SK-N-MC (cell line): ENCODE measurements around the gene PIK3CD.
"Not testable (repeated sequence)": the region's sequence is repeated elsewhere in the genome, so short reads cannot be mapped to it uniquely, and the experiment has no call there.

ENCODE experiments used
- DNase-seq: peaks from one replicate; pipeline ENCODE4 v3.0.0-alpha.2; 2011; ENCODE audit warnings: low read depth, low spot score
- H3K27ac ChIP-seq: fragments of 200-600 bp; sonication (generic); 2 replicates; pipeline ENCODE4 v1.5.1; 2016; ENCODE audit warnings: mixed run types
- H3K36me3 ChIP-seq: fragments of 200-600 bp; sonication (generic); 2 replicates; pipeline ENCODE4 v1.6.1; 2017; ENCODE audit warnings: antibody characterized with exemption, low read length, mixed read lengths; ENCODE audit not compliant: insufficient read depth
- H3K4me3 ChIP-seq: fragments of 200-600 bp; sonication (generic); 2 replicates; pipeline ENCODE4 v1.5.1; 2016
- H3K9ac ChIP-seq: fragments of 200-600 bp; sonication (generic); 2 replicates; pipeline ENCODE4 v1.8.0; 2017; ENCODE audit warnings: mixed run types, mixed read lengths; ENCODE audit not compliant: insufficient read length
- H3K9me3 ChIP-seq: fragments of 200-600 bp; sonication (generic); 2 replicates; pipeline ENCODE4 v1.6.1; 2017; ENCODE audit warnings: low read depth, mild to moderate bottlenecking, antibody characterized with exemption, low read length, moderate library complexity, mixed read lengths
- EZH2 ChIP-seq: fragments of 200-600 bp; sonication (generic); IDR thresholded peaks from one replicate; pipeline ENCODE4 v1.6.1; 2017; ENCODE audit warnings: antibody characterized with exemption
- FOXP2 ChIP-seq: optimal IDR thresholded peaks from 2 replicates; pipeline ENCODE3; 2011; ENCODE audit warnings: mild to moderate bottlenecking, moderate library complexity; ENCODE audit not compliant: insufficient read depth; ENCODE audit errors: extremely low read length, control extremely low read depth
- POLR2AphosphoS5 ChIP-seq: IDR thresholded peaks from 2 replicates; pipeline ENCODE4 v1.6.1; 2012; ENCODE audit warnings: mild to moderate bottlenecking, low read depth, low read length, borderline replicate concordance

Gene PIK3CD

DNA sequence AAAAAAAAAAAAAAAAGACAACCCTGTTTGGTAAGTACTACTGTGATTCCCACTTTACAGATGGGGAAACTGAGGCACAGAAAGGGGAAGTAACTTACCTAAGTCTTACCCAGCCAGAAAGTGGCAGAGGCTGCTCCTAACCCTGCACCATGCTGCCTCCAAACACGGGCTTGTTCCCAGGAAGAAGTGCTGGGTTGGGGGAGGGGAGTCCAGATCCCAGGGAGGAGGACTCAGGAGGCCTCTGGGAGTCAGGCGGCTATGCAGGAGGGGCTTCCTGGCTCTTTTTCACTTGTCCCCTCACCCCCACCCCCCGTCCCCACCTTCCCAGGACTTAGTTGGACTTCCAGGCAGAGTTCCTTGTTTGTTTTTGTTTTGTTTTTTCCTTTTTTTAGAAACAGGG lies 23.9 kb downstream of the PIK3CD start:
- TF ChIP-seq FOXP2: no peak
- TF ChIP-seq EZH2: no peak
- TF ChIP-seq POLR2AphosphoS5: no peak
- H3K4me3 ChIP-seq: no peak overlapping the region

DNA sequence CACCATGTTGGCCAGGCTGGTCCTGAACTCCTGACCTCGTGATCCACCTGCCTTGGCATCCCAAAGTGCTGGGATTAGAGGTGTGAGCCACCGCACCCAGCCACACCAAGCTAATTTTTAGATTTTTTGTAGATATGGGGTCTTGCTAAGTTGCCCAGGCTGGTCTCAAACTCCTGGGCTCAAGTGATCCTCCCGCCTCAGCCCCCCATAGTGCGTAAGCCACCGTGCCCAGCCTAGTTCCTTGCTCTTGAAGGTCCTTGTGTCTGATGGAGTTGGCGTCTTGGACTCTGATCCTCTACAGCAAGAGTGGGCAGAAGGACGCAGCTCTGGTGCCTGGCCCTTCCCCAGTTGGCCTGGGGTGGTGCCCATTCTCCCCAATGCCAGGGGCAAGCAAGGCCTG lies 24.6 kb downstream of the PIK3CD start:
- not testable (repeated sequence) for DNase-seq, H3K36me3 ChIP-seq, H3K27ac ChIP-seq, H3K4me3 ChIP-seq, H3K9ac ChIP-seq, H3K9me3 ChIP-seq

More for the DNA sequence above, 23.9 kb downstream of the PIK3CD start:
- Histone ChIP-seq H3K36me3 (no peaks in the 10 kb centered on the region), H3K9ac (no peak overlapping the region), H3K9me3 (no peaks in the 10 kb centered on the region), H3K27ac (no peak overlapping the region)
- DNase-seq: no peak

DNA sequence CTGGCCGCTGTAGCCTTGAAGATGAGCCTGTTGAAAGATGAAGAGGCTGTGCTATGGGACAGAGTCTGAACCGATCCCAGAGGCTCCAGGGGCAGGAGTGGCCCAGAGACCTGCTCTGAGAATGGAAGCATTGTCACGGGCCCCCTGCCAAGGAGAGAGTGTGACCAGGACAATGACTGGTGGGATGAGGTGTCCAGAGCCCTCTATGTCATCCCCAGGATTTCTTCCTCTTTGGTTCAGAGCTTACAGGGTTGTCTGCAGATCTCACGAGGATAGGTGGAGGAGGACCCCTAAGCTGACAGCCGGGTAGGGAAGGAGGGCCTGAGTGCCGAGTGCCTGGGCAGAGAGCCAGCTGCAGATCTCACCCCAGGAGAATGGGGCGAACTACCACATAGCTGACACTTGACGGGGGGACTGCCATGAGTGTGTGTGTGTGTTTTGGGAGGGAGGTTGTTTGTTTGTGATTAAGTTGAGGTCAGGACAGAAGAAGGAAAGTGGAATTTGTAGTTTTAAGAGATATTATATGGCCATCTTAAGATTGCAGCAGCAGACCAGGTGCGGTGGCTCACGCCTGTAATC lies 25.4 kb downstream of the PIK3CD start:
- DNase-seq: no peak
- H3K4me3 ChIP-seq: no peak overlapping the region
- no peak overlapping the region for H3K27ac ChIP-seq
- H3K9ac ChIP-seq: no peak overlapping the region
- no peaks in the 10 kb centered on the region for H3K9me3 ChIP-seq
- H3K36me3 ChIP-seq: no peaks in the 10 kb centered on the region
- TF ChIP-seq EZH2 (no peak), FOXP2 (no peak), POLR2AphosphoS5 (no peak)

DNA sequence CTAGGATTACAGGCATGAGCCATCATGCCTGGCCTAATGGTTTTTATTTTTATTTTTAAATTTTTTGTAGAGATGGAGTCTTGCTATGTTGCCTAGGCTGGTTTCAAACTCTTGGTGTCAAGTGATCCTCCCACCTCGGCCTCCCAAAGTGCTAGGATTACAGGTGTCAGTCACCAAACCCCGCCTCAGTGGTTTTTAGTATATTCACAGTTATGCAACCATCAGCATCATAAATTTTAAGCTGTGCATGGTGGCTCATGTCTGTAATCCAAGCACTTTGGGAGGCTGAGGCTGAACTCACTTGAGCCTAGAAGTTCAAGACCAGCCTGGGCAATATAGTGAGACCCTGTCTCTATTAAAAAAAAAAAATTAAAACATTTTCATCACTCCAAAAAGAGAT lies 28.6 kb downstream of the PIK3CD start:
- Histone ChIP-seq H3K27ac (no peak overlapping the region), H3K4me3 (no peak overlapping the region), H3K9ac (no peak overlapping the region), H3K9me3 (no peaks in the 10 kb centered on the region), H3K36me3 (no peaks in the 10 kb centered on the region)
- no peak for TF ChIP-seq FOXP2
- no peak for TF ChIP-seq EZH2
- no peak for TF ChIP-seq POLR2AphosphoS5
- no peak for DNase-seq

DNA sequence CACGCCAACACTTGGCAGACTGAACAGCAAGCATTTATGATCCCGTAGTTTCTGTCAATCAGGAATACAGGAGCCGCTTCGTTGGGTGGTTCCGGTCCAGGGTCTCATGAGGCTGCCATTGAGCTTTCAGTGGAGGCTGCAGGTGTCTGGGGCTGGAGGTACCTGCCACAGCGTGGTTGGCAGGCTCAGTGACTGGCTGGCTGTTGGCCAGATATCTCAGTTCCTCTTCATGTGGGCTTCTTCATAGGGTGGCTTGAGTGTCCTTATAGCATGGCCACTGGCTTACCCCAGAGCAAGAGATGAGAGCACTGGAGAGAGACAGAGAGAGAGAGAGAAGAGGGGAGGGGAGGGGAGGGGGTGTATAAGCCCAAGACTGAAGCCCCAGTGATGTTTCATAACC lies 29.3 kb downstream of the PIK3CD start:
- no peak overlapping the region for H3K4me3 ChIP-seq
- DNase-seq: no peak

DNA sequence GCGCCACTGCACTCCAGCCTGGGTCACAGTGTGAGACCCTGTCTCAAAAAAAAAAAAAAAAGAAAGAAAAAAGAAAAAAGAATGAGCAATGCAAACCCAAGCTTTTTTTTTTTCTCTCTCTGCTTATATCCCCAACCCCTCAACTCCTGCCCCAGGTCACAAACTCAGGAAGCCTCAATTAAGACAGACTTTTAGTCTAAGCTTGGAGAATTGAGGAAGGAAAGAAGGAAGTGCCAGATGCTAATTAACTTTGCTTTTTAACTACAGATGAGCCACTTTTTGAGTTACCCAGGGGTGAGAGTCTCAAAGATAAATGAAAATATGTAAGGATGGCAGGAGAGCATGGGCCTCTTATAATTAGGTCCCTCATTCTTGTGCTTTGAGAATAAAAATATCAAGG lies 33.3 kb downstream of the PIK3CD start:
- Histone ChIP-seq H3K9ac (no peak overlapping the region), H3K36me3 (no peaks in the 10 kb centered on the region), H3K4me3 (no peak overlapping the region), H3K9me3 (no peaks in the 10 kb centered on the region), H3K27ac (no peak overlapping the region)
- no peak for DNase-seq
- TF ChIP-seq FOXP2 (no peak), POLR2AphosphoS5 (no peak), EZH2 (no peak)

More for the DNA sequence above, 29.3 kb downstream of the PIK3CD start:
- Histone ChIP-seq H3K9me3 (no peaks in the 10 kb centered on the region), H3K27ac (no peak overlapping the region), H3K36me3 (no peaks in the 10 kb centered on the region), H3K9ac (no peak overlapping the region)
- TF ChIP-seq EZH2 (no peak), POLR2AphosphoS5 (no peak), FOXP2 (no peak)

DNA sequence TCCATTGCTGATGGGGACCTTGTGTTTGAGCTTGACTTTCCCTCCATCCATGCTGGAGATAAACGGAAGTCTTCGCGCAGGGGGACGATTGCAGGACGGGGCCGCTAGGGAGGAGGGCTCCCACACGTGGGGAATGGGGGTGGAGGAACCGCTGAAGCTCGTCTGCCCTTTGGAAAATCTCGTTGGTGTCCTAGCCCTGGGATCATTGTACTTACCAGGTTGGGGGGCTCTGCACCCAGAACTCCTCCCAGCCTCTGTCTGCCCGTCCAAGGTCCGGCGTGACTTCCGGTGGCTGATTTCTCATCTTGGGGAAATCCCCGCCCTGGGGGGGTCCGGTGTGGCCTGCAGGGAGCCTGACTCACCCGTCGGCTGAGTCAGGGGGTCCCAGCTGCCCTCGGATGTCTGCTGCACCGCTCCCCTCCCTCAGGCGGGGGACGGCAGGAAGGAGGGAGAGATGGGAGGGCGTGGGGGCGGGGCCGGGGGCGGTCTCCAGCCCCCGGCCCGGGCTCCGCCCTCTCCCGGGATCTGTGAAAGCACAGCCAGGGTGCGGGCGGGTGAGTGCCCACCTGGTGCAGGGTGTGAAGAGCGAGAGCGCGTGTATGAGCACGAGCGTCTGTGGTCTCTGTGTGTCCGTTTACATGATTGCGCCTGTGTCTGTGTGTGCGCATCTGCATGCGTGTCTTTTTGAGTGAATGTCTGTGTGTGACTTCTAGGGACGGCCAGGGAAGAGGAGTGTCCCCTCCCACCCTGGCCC lies 35.8 kb downstream of the PIK3CD start:
- H3K36me3 ChIP-seq: no peaks in the 10 kb centered on the region

DNA sequence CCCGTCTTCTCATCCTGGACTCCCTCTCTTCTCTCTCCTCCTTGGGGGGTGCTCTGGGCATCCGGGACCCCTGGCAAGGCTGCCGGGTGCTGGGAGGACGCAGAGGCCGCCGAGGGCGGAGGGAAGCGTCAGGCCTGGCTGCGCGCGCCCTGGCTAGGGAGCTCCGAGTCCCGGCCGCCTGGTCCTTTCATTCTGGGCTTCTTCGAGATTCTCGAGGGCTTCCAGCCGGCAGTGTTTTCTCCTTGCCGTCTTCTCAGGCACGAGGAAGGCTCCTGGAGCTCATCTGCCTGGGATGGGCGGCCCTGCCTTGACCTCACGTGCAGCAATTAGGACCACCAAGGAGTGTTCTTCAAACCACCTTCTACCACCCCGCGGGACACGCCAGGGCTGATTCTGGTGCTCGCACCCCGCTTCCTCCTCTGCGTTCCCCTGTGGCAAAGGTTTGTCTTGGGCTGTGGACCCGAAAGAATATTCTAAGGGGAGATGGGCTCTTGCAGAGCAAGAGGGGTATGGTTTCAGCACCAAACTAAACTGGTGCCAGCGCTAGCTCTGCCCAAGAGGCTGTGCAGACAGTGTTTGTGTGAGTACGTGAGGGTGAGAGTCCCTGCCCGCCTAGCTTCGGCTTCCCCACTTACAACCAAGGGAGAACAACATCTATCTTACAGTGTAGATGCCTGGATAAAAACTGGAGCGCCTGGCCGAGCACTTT lies 36.5 kb downstream of the PIK3CD start:
- peak overlapping the region; percentile 76 for H3K4me3 ChIP-seq
- H3K36me3 ChIP-seq: no peaks in the 10 kb centered on the region
- no peak for DNase-seq
- H3K9me3 ChIP-seq: no peaks in the 10 kb centered on the region
- H3K9ac ChIP-seq: no peak overlapping the region
- TF ChIP-seq POLR2AphosphoS5 (no peak), EZH2 (no peak), FOXP2 (no peak)
- no peak overlapping the region for H3K27ac ChIP-seq

More for the DNA sequence above, 35.8 kb downstream of the PIK3CD start:
- Histone ChIP-seq H3K27ac (no peak overlapping the region), H3K9ac (no peak overlapping the region), H3K4me3 (peak overlapping the region; percentile 76), H3K9me3 (no peaks in the 10 kb centered on the region)
- TF ChIP-seq EZH2 (no peak), POLR2AphosphoS5 (no peak), FOXP2 (no peak)
- no peak for DNase-seq
